Sigmoid colon (tissue), 7 donors: ENCODE results near the gene MYL6B. TPM values are rescaled to one million over a fixed set of nuclear protein-coding genes. Genes with fewer than 3 reads are reported as not detected.
"Not testable (repeated sequence)": the region's sequence is repeated elsewhere in the genome, so short reads cannot be mapped to it uniquely, and the experiment has no call there.

Source experiments
- DNase-seq: peaks from one replicate; pipeline ENCODE4 v3.0.0-alpha.2; 2019
- H3K27ac ChIP-seq, 4 donors: fragments of 200-600 bp; sonication (generic); one replicate each; pipeline ENCODE4 v1.5.1; 2016 to 2019; ENCODE audit warnings: mild to moderate bottlenecking in 1 of 4
- H3K27me3 ChIP-seq, 3 donors: fragments of 200-600 bp; sonication (generic); one replicate each; pipeline ENCODE4 v1.5.1; 2019; ENCODE audit warnings: mild to moderate bottlenecking in 1 of 3
- H3K36me3 ChIP-seq, 4 donors: fragments of 200-600 bp; sonication (generic); one replicate each; pipeline ENCODE4 v1.5.1; 2016 to 2019
- H3K4me1 ChIP-seq, 4 donors: fragments of 200-600 bp; sonication (generic); one replicate each; pipeline ENCODE4 v1.5.1; 2017 to 2019
- H3K4me3 ChIP-seq, 4 donors: fragments of 200-600 bp; sonication (generic); one replicate each; pipeline ENCODE4 v1.5.1; 2017 to 2019; ENCODE audit warnings: mild to moderate bottlenecking in 2 of 4, moderate library complexity in 1 of 4
- H3K9me3 ChIP-seq, 4 donors: fragments of 200-600 bp in 3 of 4; sonication (generic) in 3 of 4; one replicate each; pipeline versions ENCODE4 v1.5.1 to v1.6.1; 2013 to 2019
- EP300 ChIP-seq, 4 donors: sonication (generic); formaldehyde crosslinking; IDR thresholded peaks; one replicate each; pipeline ENCODE4 v1.6.1; 2017; ENCODE audit warnings: antibody characterized with exemption in 4 of 4
- POLR2A ChIP-seq, 2 donors: fragments of 450-650 bp; IDR thresholded peaks; one replicate each; pipeline ENCODE4 v1.6.1; 2016; ENCODE audit warnings: antibody characterized with exemption in 2 of 2, mild to moderate bottlenecking in 2 of 2, moderate library complexity in 2 of 2
- POLR2AphosphoS5 ChIP-seq, 4 donors: sonication (generic); formaldehyde crosslinking; IDR thresholded peaks; one replicate each; pipeline ENCODE4 v1.6.1; 2017; ENCODE audit warnings: antibody characterized with exemption in 4 of 4
- WGBS, 2 donors: extraction: QIAGEN DNeasy Blood & Tissue Kit; methylation state at CpG; one replicate each; pipeline ENCODE4 v1.1.7; 2013; 5-methylcytosine and 5-hydroxymethylcytosine counted together
- intact Hi-C: fragments of 100-400 bp; cut with DNase I; formaldehyde crosslinking; loops from one replicate; pipeline ENCODE4 v1.15.1; 2023
- polyA plus RNA-seq, 3 donors: library from polyadenylated mRNA; stranded (reverse); fragments of 200-250 nt; gene quantifications; one replicate each; pipeline ENCODE4 v1.2.3, GENCODE V29; 2013
- total RNA-seq, 4 donors: library from RNA; depleted of rRNA; stranded (reverse); fragments of >200 nt; gene quantifications; one replicate each; pipeline ENCODE4 v1.1.0, GENCODE V29; 2016
- TF ChIP-seq, protein P1 (sequence below), 4 experiments: fragments of 450-650 bp in 3 of 4; fragments of 200-600 bp in 1 of 4; IDR thresholded peaks; one replicate each; pipeline ENCODE4 v1.5.1; 2016 to 2019; ENCODE audit warnings: antibody characterized with exemption in 4 of 4, mild to moderate bottlenecking in 3 of 4, moderate library complexity in 2 of 4
- donor health status: healthy with polysubstance abuse.
- donor health status: Bipolar disorder and iron deficiency.
- donor health status: healthy.

MYL6B gene
- total and polyA plus RNA-seq, 7 donors, result 26.4 to 90.6 (median 51.4) TPM

DNA sequence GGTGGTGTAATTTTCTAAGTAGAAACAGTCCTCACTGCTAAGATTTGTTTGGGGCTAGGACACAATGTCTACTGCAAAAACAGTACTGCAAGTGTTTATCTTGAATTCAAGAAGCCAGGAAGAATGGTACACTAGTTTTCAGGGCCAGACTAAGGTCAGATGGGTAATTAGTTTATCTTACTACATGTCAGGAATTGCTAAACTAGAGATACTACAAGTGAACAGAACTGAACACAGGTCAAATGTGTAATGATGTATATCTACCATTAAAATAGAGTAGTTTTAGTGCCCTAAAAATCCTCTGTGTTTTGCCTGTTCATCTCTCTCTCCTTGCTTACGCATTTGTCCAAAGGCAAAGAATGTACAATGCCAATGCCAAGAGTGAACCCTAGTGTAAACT lies 38.3 kb upstream of the MYL6B start:
- no peak for DNase-seq
- intact Hi-C loops, result no loop called here
- no peaks in the 10 kb centered on the region for H3K9me3 ChIP-seq
- no peak overlapping the region for H3K27ac ChIP-seq
- H3K4me1 ChIP-seq, result peaks cover 0 to 22% (median 9%) of the 10 kb centered on the region in 4 donors
- WGBS, 2 donors, result 96 to 100% methylated on average over 1 of the region's 1 CpG
- no peak for TF ChIP-seq POLR2A (IDR thresholded peaks at IDR 0.05)
- TF ChIP-seq EP300 (IDR thresholded peaks at IDR 0.05), result no peak
- TF ChIP-seq, protein P1, sequence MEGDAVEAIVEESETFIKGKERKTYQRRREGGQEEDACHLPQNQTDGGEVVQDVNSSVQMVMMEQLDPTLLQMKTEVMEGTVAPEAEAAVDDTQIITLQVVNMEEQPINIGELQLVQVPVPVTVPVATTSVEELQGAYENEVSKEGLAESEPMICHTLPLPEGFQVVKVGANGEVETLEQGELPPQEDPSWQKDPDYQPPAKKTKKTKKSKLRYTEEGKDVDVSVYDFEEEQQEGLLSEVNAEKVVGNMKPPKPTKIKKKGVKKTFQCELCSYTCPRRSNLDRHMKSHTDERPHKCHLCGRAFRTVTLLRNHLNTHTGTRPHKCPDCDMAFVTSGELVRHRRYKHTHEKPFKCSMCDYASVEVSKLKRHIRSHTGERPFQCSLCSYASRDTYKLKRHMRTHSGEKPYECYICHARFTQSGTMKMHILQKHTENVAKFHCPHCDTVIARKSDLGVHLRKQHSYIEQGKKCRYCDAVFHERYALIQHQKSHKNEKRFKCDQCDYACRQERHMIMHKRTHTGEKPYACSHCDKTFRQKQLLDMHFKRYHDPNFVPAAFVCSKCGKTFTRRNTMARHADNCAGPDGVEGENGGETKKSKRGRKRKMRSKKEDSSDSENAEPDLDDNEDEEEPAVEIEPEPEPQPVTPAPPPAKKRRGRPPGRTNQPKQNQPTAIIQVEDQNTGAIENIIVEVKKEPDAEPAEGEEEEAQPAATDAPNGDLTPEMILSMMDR (IDR thresholded peaks at IDR 0.05), result no peak
- no peak for TF ChIP-seq POLR2AphosphoS5 (IDR thresholded peaks at IDR 0.05)
- H3K27me3 ChIP-seq, result no peaks in the 10 kb centered on the region
- peaks cover 30 to 50% (median 41%) of the 10 kb centered on the region in 4 donors for H3K36me3 ChIP-seq
- H3K4me3 ChIP-seq, result no peak overlapping the region

DNA sequence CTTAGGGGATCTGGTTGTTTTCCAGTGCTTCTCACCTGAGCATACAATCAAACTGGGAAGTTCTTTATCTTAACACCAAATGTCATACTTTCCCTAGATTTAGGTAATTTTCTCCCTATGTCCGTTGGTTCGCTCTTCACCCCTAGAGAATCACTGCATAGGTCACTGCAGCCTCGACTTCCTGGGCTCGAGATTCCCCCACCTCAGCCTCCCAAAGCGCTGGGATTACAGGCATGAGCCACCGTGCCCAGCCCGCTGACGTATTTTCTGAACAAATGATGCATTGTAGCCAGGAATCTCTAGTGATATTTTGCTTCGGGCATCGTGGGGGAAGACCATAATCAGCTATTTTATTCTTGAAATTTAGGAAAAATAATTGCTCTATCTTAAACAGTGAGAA lies 37.1 kb upstream of the MYL6B start:
- 48% methylated on average over 10 of the region's 10 CpGs for WGBS, 2 donors
- Histone ChIP-seq H3K9me3 (no peaks in the 10 kb centered on the region), H3K27ac (peak overlapping the region; percentile 87 to 98 (median 94)), H3K4me1 (peaks cover 0 to 34% (median 21%) of the 10 kb centered on the region in 4 donors), H3K4me3 (peak overlapping the region; percentile 59 to 88 (median 64)), H3K27me3 (no peaks in the 10 kb centered on the region), H3K36me3 (peaks cover 18 to 41% (median 32%) of the 10 kb centered on the region in 4 donors)
- intact Hi-C loops, result loop anchor here (5.0 kb wide), 1 partner anchor 1407 kb away; the partner anchor contains the start of genes DDIT3 and MBD6
- TF ChIP-seq POLR2A (IDR thresholded peaks at IDR 0.05), result no peak
- no peak for TF ChIP-seq POLR2AphosphoS5 (IDR thresholded peaks at IDR 0.05)
- TF ChIP-seq, protein P1 (IDR thresholded peaks at IDR 0.05), result no peak
- no peak for TF ChIP-seq EP300 (IDR thresholded peaks at IDR 0.05)
- peak; percentile 77 for DNase-seq

- peaks cover 0 to 36% (median 24%) of the 10 kb centered on the region in 4 donors for H3K4me1 ChIP-seq
- no peaks in the 10 kb centered on the region for H3K27me3 ChIP-seq
- no peaks in the 10 kb centered on the region for H3K9me3 ChIP-seq
- peak within 1 kb of the TSS; percentile 59 to 88 (median 64) for H3K4me3 ChIP-seq
- peak; percentile 98 for DNase-seq
- intact Hi-C loops, result loop anchor here (5.0 kb wide), 1 partner anchor 1406 kb away; the partner anchor contains the start of genes DDIT3 and MBD6
- 0% methylated on average over 34 of the region's 34 CpGs for WGBS, 2 donors
- TF ChIP-seq EP300 (IDR thresholded peaks at IDR 0.05) (no peak), POLR2AphosphoS5 (IDR thresholded peaks at IDR 0.05) (peak; percentile 100), POLR2A (IDR thresholded peaks at IDR 0.05) (peak; percentile 99)
- peaks cover 15 to 41% (median 29%) of the 10 kb centered on the region in 4 donors for H3K36me3 ChIP-seq
- H3K27ac ChIP-seq, result peak within 1 kb of the TSS; percentile 87 to 98 (median 94)
Measured at GRCh38 chr12:56116267-56117081, 35.9 kb upstream of the MYL6B start, which contains the start of gene RPL41. TSS of gene RPL41 (plus strand) at chr12:56116633.

GRCh38 chr12:56117082-56117706 lies 35.2 kb upstream of the MYL6B start:
- peak overlapping the region; percentile 87 to 98 (median 94) for H3K27ac ChIP-seq
- 0 to 5% methylated on average over 12 of the region's 16 CpGs for WGBS, 2 donors
- DNase-seq, H3K27me3 ChIP-seq, H3K9me3 ChIP-seq: not testable (repeated sequence)
- peaks cover 0 to 39% (median 26%) of the 10 kb centered on the region in 4 donors for H3K4me1 ChIP-seq
- peak overlapping the region; percentile 59 to 88 (median 64) for H3K4me3 ChIP-seq
- H3K36me3 ChIP-seq, result peaks cover 17 to 41% (median 25%) of the 10 kb centered on the region in 4 donors
- intact Hi-C loops, result loop anchor here (5.0 kb wide), 1 partner anchor 1405 kb away; the partner anchor contains the start of genes DDIT3 and MBD6

- peak; percentile 88 to 91 for TF ChIP-seq POLR2A (IDR thresholded peaks at IDR 0.05)
- TF ChIP-seq POLR2AphosphoS5 (IDR thresholded peaks at IDR 0.05), result peak; percentile 95 to 97 (median 96)
- TF ChIP-seq, protein P1 (IDR thresholded peaks at IDR 0.05), result peak in 3 of 4 experiments; percentile 30 to 33 (median 32)
- peak in 2 of 4 donors; percentile 2 to 85 for TF ChIP-seq EP300 (IDR thresholded peaks at IDR 0.05)
- Histone ChIP-seq H3K27me3 (no peaks in the 10 kb centered on the region), H3K4me1 (peaks cover 0 to 46% (median 30%) of the 10 kb centered on the region in 4 donors), H3K9me3 (no peaks in the 10 kb centered on the region), H3K36me3 (peaks cover 10 to 34% (median 17%) of the 10 kb centered on the region in 4 donors), H3K27ac (peak within 1 kb of the TSS; percentile 87 to 98 (median 94)), H3K4me3 (peak within 1 kb of the TSS; percentile 59 to 88 (median 68))
- intact Hi-C loops, result loop anchor here (2.0 to 5.0 kb wide), 3 partner anchors 41 to 1404 kb away; partner anchors contain the start of genes DDIT3, MBD6, MYL6 and NABP2
- 0% methylated on average over 61 of the region's 61 CpGs for WGBS, 2 donors
- peak; percentile 99 for DNase-seq
Measured at GRCh38 chr12:56117778-56118687, 34.4 kb upstream of the MYL6B start, which contains the start of gene ZC3H10. TSS of gene ZC3H10 (plus strand) at chr12:56118266. CDS start at chr12:56120563, 2,297 bp downstream.
